ENCODE results near the gene DTNA. TPM values are rescaled to one million over a fixed set of nuclear protein-coding genes. Genes with fewer than 3 reads are reported as not detected.

The DTNA gene
- total RNA-seq, 4 donors from 2014 or later: 26.1 to 58.3 (median 40.3) TPM

DNA sequence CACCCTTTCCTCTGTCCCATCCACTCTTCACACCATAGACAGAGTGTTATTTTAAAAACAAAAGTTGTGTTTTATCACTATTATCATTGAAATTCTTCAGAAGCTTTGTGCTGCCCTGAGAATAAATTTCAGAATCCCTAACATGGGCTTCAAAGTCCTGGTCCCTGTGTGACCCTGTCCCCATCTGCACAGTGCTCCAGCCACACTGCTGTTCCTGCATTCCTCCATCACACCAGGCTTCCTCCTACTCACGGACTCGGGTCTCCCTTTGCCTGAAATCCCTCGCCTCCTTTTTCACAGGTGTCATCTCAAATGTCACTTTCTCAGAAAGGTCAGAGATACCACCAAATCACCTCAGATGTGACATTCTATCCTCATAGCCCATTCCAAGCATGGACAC is 8.2 kb upstream of the DTNA start:
- Histone ChIP-seq H3K27ac (no peak overlapping the region), H3K9me3 (no peaks in the 10 kb centered on the region), H3K27me3 (no peaks in the 10 kb centered on the region), H3K36me3 (peaks cover 0 to 6% (median 0%) of the 10 kb centered on the region in 3 donors), H3K4me1 (peaks cover 0 to 5% (median under 1%) of the 10 kb centered on the region in 4 donors), H3K4me3 (no peak overlapping the region)
- WGBS, 2 donors: 82 to 85% methylated on average over 3 of the region's 3 CpGs
- TF ChIP-seq, protein P1, sequence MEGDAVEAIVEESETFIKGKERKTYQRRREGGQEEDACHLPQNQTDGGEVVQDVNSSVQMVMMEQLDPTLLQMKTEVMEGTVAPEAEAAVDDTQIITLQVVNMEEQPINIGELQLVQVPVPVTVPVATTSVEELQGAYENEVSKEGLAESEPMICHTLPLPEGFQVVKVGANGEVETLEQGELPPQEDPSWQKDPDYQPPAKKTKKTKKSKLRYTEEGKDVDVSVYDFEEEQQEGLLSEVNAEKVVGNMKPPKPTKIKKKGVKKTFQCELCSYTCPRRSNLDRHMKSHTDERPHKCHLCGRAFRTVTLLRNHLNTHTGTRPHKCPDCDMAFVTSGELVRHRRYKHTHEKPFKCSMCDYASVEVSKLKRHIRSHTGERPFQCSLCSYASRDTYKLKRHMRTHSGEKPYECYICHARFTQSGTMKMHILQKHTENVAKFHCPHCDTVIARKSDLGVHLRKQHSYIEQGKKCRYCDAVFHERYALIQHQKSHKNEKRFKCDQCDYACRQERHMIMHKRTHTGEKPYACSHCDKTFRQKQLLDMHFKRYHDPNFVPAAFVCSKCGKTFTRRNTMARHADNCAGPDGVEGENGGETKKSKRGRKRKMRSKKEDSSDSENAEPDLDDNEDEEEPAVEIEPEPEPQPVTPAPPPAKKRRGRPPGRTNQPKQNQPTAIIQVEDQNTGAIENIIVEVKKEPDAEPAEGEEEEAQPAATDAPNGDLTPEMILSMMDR (IDR thresholded peaks at IDR 0.05): no peak
- TF ChIP-seq POLR2A (IDR thresholded peaks at IDR 0.05): no peak
- TF ChIP-seq EP300 (IDR thresholded peaks at IDR 0.05): no peak
- no peak for DNase-seq (ENCODE audit: low spot score in 2 of 2)

DNA sequence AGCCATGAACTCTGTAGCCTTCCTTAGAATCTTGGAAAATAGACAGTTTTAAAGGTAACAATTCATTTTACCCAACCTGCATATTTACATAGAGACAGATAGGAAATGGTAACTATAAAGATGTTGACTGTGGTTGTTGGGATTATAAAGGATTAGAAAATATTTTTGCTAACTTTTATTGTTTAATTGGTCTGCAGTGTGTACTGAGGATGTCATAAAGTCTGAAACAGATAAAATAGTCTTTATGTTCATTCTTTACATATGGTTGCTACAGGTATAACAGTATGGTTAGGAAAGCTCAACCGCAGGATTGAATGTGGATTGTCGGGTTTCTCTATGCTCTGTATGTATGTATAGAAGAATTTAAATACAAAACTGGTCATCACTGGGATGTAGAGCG is 7.3 kb upstream of the DTNA start:
- no peak for DNase-seq (ENCODE audit: low spot score in 2 of 2)
- Histone ChIP-seq H3K9me3 (no peaks in the 10 kb centered on the region), H3K36me3 (peaks cover 0 to 5% (median 0%) of the 10 kb centered on the region in 3 donors), H3K4me3 (no peak overlapping the region), H3K27ac (no peak overlapping the region), H3K27me3 (no peaks in the 10 kb centered on the region), H3K4me1 (peaks cover 0 to 15% (median 7%) of the 10 kb centered on the region in 4 donors)
- 91 to 96% methylated on average over 3 of the region's 3 CpGs for WGBS, 2 donors
- TF ChIP-seq, protein P1 (IDR thresholded peaks at IDR 0.05): no peak
- TF ChIP-seq EP300 (IDR thresholded peaks at IDR 0.05): no peak
- TF ChIP-seq POLR2A (IDR thresholded peaks at IDR 0.05): no peak

DNA sequence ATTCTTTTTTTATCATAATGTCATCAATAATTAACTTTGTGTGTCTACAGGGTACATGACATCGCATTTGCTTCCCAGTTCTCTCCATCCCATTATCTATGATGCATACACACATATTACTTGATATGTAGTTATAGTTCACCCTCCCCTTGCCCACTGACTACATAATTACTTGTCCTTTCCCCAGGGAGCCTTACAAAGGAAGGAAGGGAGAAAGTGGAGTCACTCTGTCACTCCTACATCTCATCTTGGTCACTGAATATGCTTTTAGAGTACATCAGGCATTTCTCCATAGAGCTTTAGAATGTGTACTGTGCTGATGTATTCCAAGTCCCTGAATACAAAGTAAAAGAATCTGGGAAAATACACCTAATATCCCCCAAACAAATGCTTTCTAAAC is 6.0 kb upstream of the DTNA start:
- Histone ChIP-seq H3K27me3 (no peaks in the 10 kb centered on the region), H3K9me3 (no peaks in the 10 kb centered on the region), H3K36me3 (no peaks in the 10 kb centered on the region), H3K27ac (no peak overlapping the region), H3K4me3 (no peak overlapping the region), H3K4me1 (peaks cover 0 to 27% (median 19%) of the 10 kb centered on the region in 4 donors)
- TF ChIP-seq POLR2A (IDR thresholded peaks at IDR 0.05) (no peak), EP300 (IDR thresholded peaks at IDR 0.05) (no peak)
- TF ChIP-seq, protein P1 (IDR thresholded peaks at IDR 0.05): no peak
- WGBS, 2 donors: 96 to 100% methylated on average over 1 of the region's 1 CpG
- DNase-seq (ENCODE audit: low spot score in 2 of 2): no peak

DNA sequence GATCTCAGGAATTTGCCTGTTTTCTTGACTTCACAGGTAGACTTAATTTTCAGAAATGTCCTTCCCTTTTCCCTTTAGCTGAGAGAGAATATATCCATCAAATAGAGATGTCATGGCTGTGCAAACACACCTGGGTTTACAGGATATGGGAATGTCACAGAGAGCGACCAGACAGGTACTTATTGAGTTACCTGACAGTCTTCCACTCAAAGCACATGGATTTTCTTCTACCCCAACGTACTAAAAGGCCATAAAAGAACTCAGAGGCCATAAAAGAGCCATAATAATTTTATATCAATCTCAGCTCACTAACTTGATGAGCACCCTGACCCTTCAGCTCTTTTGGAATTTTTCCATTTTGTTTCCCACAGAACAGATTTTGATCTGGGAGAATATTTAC is 5.3 kb upstream of the DTNA start:
- Histone ChIP-seq H3K27ac (no peak overlapping the region), H3K36me3 (no peaks in the 10 kb centered on the region), H3K9me3 (no peaks in the 10 kb centered on the region), H3K4me1 (peaks cover 0 to 35% (median 22%) of the 10 kb centered on the region in 4 donors), H3K4me3 (no peak overlapping the region), H3K27me3 (no peaks in the 10 kb centered on the region)
- DNase-seq (ENCODE audit: low spot score in 2 of 2): no peak
- WGBS, 2 donors: 84 to 86% methylated on average over 2 of the region's 2 CpGs
- TF ChIP-seq, protein P1 (IDR thresholded peaks at IDR 0.05): no peak
- TF ChIP-seq EP300 (IDR thresholded peaks at IDR 0.05) (no peak), POLR2A (IDR thresholded peaks at IDR 0.05) (no peak)

DNA sequence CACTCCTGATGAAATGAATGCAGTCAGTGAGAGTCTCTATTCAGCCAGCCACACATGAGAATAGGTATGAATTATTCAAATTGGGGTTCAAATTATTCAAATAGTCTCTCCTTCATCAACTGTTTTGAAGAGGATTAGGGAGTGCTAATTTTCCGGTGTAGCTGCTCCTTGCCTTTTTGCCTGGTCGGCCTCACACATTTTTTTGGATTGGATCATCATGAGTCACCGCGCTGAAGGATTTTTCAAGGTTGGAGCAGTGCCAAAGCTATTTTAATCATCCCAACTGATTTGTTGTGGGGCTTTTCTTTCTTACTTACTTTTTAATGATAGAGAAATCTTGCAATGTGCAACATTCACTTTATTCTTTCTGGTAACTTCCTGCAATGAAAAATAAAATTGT is 2.4 kb upstream of the DTNA start:
- no peak for TF ChIP-seq POLR2A (IDR thresholded peaks at IDR 0.05)
- TF ChIP-seq, protein P1 (IDR thresholded peaks at IDR 0.05): no peak
- TF ChIP-seq EP300 (IDR thresholded peaks at IDR 0.05): peak in 1 of 2 donors; percentile 56
- Histone ChIP-seq H3K36me3 (no peaks in the 10 kb centered on the region), H3K9me3 (no peaks in the 10 kb centered on the region), H3K4me3 (no peak overlapping the region), H3K4me1 (peaks cover 0 to 52% (median 22%) of the 10 kb centered on the region in 4 donors), H3K27ac (peak overlapping the region in 2 of 4 donors; percentile 75 to 84), H3K27me3 (no peaks in the 10 kb centered on the region)
- WGBS, 2 donors: 5 to 13% methylated on average over 4 of the region's 4 CpGs
- DNase-seq (ENCODE audit: low spot score in 2 of 2): peak in 1 of 2 donors; percentile 65
